Right cardiac atrium (tissue), 5 donors: ENCODE results near the gene TMEM198. TPM values are rescaled to one million over a fixed set of nuclear protein-coding genes. Genes with fewer than 3 reads are reported as not detected.

ENCODE experiments used
- ATAC-seq, 2 donors: fragments of 200-7000 bp; cut with Tn5 transposase; one replicate each; pipeline versions ENCODE4 v1.8.0 to v1.9.1; 2020; ENCODE audit warnings: moderate library complexity in 2 of 2, mild to moderate bottlenecking in 1 of 2
- DNase-seq, 3 donors: peaks; one replicate each; pipeline ENCODE4 v3.0.0-alpha.2; 2020
- H3K27ac ChIP-seq: one replicate; pipeline ENCODE4 v1.5.1; 2013; ENCODE audit warnings: mild to moderate bottlenecking, low read length, control low read depth, moderate library complexity
- H3K27me3 ChIP-seq: one replicate; pipeline ENCODE4 v1.6.1; 2013; ENCODE audit not compliant: control insufficient read depth, insufficient read depth
- H3K4me1 ChIP-seq: one replicate; pipeline ENCODE4 v1.6.1; 2013; ENCODE audit warnings: low read length; ENCODE audit not compliant: control insufficient read depth, insufficient read depth
- H3K4me3 ChIP-seq: one replicate; pipeline ENCODE4 v1.5.1; 2013; ENCODE audit warnings: low read length, control low read depth
- H3K9me3 ChIP-seq: one replicate; pipeline ENCODE4 v1.6.1; 2013; ENCODE audit warnings: low read length; ENCODE audit not compliant: control insufficient read depth
- WGBS: extraction: QIAGEN DNeasy Blood & Tissue Kit; methylation state at CpG from one replicate; pipeline ENCODE4 v1.1.7; 2013; 5-methylcytosine and 5-hydroxymethylcytosine counted together
- intact Hi-C, 4 donors: fragments of 100-400 bp; cut with DNase I; formaldehyde crosslinking; loops; one replicate each; pipeline versions ENCODE4 v1.11.0 to v1.14.0; 2022 to 2023
- polyA plus RNA-seq: library from polyadenylated mRNA; stranded (reverse); fragments of 200-250 nt; gene quantifications from one replicate; pipeline ENCODE4 v1.2.3, GENCODE V29; 2013
- total RNA-seq, 4 donors: library from RNA; stranded (reverse); fragmentation: NEBNext Ultra II Directional; extraction: Animal tissue kit (Norgen Biotek cat#: 25700); gene quantifications; one replicate each; pipeline ENCODE4 v1.2.1, GENCODE V29; 2021
- donor health status: healthy with polysubstance abuse.
- donor health status: DM: no; HTN: yes; CAD: no.
- donor health status: DM: no; HTN: no; CAD: no.
- donor health status: DM: no; HTN: yes; CAD: no; lungs with severe emphysema.
- donor health status: DM: yes; HTN: yes; CAD: no.

Gene TMEM198
- total and polyA plus RNA-seq, 5 donors: 1.8 to 3.4 (median 3.2) TPM

- intact Hi-C loops: no loop called here
- 86% methylated on average over 11 of the region's 11 CpGs for WGBS
- Histone ChIP-seq H3K4me3 (no peak overlapping the region), H3K4me1 (no peaks in the 10 kb centered on the region), H3K27me3 (no peaks in the 10 kb centered on the region), H3K27ac (no peak overlapping the region), H3K9me3 (no peaks in the 10 kb centered on the region)
- DNase-seq: no peak
- ATAC-seq: no peak
These were observed 22.8 kb downstream of the TMEM198 start for GRCh38 chr2:219566640-219567039.

- intact Hi-C loops: no loop called here
- Histone ChIP-seq H3K4me3 (no peak overlapping the region), H3K4me1 (no peaks in the 10 kb centered on the region), H3K27me3 (no peaks in the 10 kb centered on the region), H3K27ac (no peak overlapping the region), H3K9me3 (no peaks in the 10 kb centered on the region)
- 93% methylated on average over 18 of the region's 18 CpGs for WGBS
- ATAC-seq: no peak
- DNase-seq: peak in 1 of 3 donors; percentile 44
These were observed 23.3 kb downstream of the TMEM198 start for GRCh38 chr2:219567131-219567530.

GRCh38 chr2:219567791-219568361 lies 24.0 kb downstream of the TMEM198 start:
- intact Hi-C loops: no loop called here
- WGBS: 84% methylated on average over 35 of the region's 35 CpGs
- ATAC-seq (no peak), DNase-seq (peak in 2 of 3 donors; percentile 63 to 68)
- Histone ChIP-seq H3K9me3 (no peaks in the 10 kb centered on the region), H3K4me3 (no peak overlapping the region), H3K27ac (no peak overlapping the region), H3K4me1 (no peaks in the 10 kb centered on the region), H3K27me3 (no peaks in the 10 kb centered on the region)

- H3K4me3 ChIP-seq: no peak overlapping the region
- H3K9me3 ChIP-seq: no peaks in the 10 kb centered on the region
- H3K27ac ChIP-seq: no peak overlapping the region
- ATAC-seq (no peak), DNase-seq (no peak)
- intact Hi-C loops: no loop called here
- no peaks in the 10 kb centered on the region for H3K4me1 ChIP-seq
- H3K27me3 ChIP-seq: no peaks in the 10 kb centered on the region
- 86% methylated on average over 6 of the region's 6 CpGs for WGBS
These were observed 25.2 kb downstream of the TMEM198 start for GRCh38 chr2:219569041-219569440.

GRCh38 chr2:219569635-219570034 lies 25.8 kb downstream of the TMEM198 start:
- Histone ChIP-seq H3K4me3 (peak overlapping the region; percentile 77), H3K4me1 (no peaks in the 10 kb centered on the region), H3K9me3 (no peaks in the 10 kb centered on the region), H3K27ac (peak overlapping the region; percentile 13), H3K27me3 (no peaks in the 10 kb centered on the region)
- WGBS: 75% methylated on average over 6 of the region's 6 CpGs
- no peak for ATAC-seq
- no peak for DNase-seq
- intact Hi-C loops: loop anchor here in 1 of 4 donors (5.0 kb wide), 2 partner anchors 58 to 73 kb away; partner anchors contain the start of gene SLC4A3

- peak overlapping the region; percentile 77 for H3K4me3 ChIP-seq
- intact Hi-C loops: loop anchor here in 1 of 4 donors (5.0 kb wide), 2 partner anchors 57 to 72 kb away; partner anchors contain the start of gene SLC4A3
- peak overlapping the region; percentile 95 for H3K27ac ChIP-seq
- WGBS: 12% methylated on average over 95 of the region's 95 CpGs
- ATAC-seq (peak; percentile 13 to 24), DNase-seq (peak; percentile 45 to 78 (median 77))
- H3K9me3 ChIP-seq: no peaks in the 10 kb centered on the region
- no peaks in the 10 kb centered on the region for H3K4me1 ChIP-seq
- H3K27me3 ChIP-seq: no peaks in the 10 kb centered on the region
These were observed 26.5 kb downstream of the TMEM198 start for GRCh38 chr2:219570194-219570923.

- peak overlapping the region; percentile 95 for H3K27ac ChIP-seq
- ATAC-seq (peak; percentile 0 to 1), DNase-seq (peak in 2 of 3 donors; percentile 74 to 75)
- H3K9me3 ChIP-seq: no peaks in the 10 kb centered on the region
- peak overlapping the region; percentile 77 for H3K4me3 ChIP-seq
- H3K4me1 ChIP-seq: peaks cover 1% of the 10 kb centered on the region
- no peaks in the 10 kb centered on the region for H3K27me3 ChIP-seq
- WGBS: 2% methylated on average over 55 of the region's 55 CpGs
- intact Hi-C loops: loop anchor here in 1 of 4 donors (5.0 kb wide), 2 partner anchors 56 to 71 kb away; partner anchors contain the start of gene SLC4A3
These were observed 27.1 kb downstream of the TMEM198 start for GRCh38 chr2:219570924-219571310.

- WGBS: 5% methylated on average over 42 of the region's 42 CpGs
- H3K4me1 ChIP-seq: peaks cover 1% of the 10 kb centered on the region
- DNase-seq (peak; percentile 85 to 95 (median 93)), ATAC-seq (peak; percentile 82 to 85)
- intact Hi-C loops: loop anchor here in 1 of 4 donors (5.0 kb wide), 2 partner anchors 56 to 71 kb away; partner anchors contain the start of gene SLC4A3
- no peaks in the 10 kb centered on the region for H3K9me3 ChIP-seq
- H3K27me3 ChIP-seq: no peaks in the 10 kb centered on the region
- H3K27ac ChIP-seq: peak within 1 kb of the TSS; percentile 95
- peak within 1 kb of the TSS; percentile 77 for H3K4me3 ChIP-seq
These were observed 27.7 kb downstream of the TMEM198 start, which contains the start of gene OBSL1 for GRCh38 chr2:219571311-219572236. OBSL1 (minus strand) TSS chr2:219571539; CDS start chr2:219571232, 307 bp downstream.

- 86% methylated on average over 13 of the region's 13 CpGs for WGBS
- Histone ChIP-seq H3K27ac (peak within 1 kb of the TSS; percentile 85), H3K4me1 (peaks cover 1% of the 10 kb centered on the region), H3K4me3 (peak within 1 kb of the TSS; percentile 77), H3K9me3 (no peaks in the 10 kb centered on the region), H3K27me3 (no peaks in the 10 kb centered on the region)
- DNase-seq: peak in 2 of 3 donors; percentile 59 to 64
- intact Hi-C loops: loop anchor here in 1 of 4 donors (5.0 kb wide), 2 partner anchors 55 to 70 kb away; partner anchors contain the start of gene SLC4A3
- no peak for ATAC-seq
These were observed 28.6 kb downstream of the TMEM198 start, which contains the start of gene INHA for GRCh38 chr2:219572237-219573001. INHA (plus strand) TSS chr2:219572310; CDS start chr2:219572375, 65 bp downstream.

GRCh38 chr2:219573166-219573565 lies 29.3 kb downstream of the TMEM198 start:
- 75% methylated on average over 5 of the region's 5 CpGs for WGBS
- intact Hi-C loops: loop anchor here in 1 of 4 donors (5.0 kb wide), 2 partner anchors 54 to 69 kb away; partner anchors contain the start of gene SLC4A3

More at GRCh38 chr2:219573166-219573565, 29.3 kb downstream of the TMEM198 start:
- Histone ChIP-seq H3K27ac (no peak overlapping the region), H3K27me3 (no peaks in the 10 kb centered on the region), H3K9me3 (no peaks in the 10 kb centered on the region), H3K4me3 (no peak overlapping the region), H3K4me1 (peaks cover 1% of the 10 kb centered on the region)
- no peak for ATAC-seq
- DNase-seq: no peak
